Effector memory CD8-positive, alpha-beta T cell (primary cell): ENCODE results near the gene OPTC.

Experiments used
- ATAC-seq: fragments of 150-1000 bp; cut with Tn5 transposase; replicated peaks from 2 replicates; pipeline ENCODE4 v1.10.0; 2021; ENCODE audit warnings: mild to moderate bottlenecking, moderate library complexity
- DNase-seq, 3 experiments: peaks; one replicate each; pipeline ENCODE4 v3.0.0; 2021
- H3K27ac Mint-ChIP-seq, 2 donors: one replicate each; pipeline ENCODE4 v1.8.0; 2022; ENCODE audit warnings: mild to moderate bottlenecking in 2 of 2, mixed read lengths in 2 of 2, moderate library complexity in 2 of 2
- H3K27me3 Mint-ChIP-seq, 2 donors: one replicate each; pipeline ENCODE4 v1.8.0; 2022; ENCODE audit warnings: mixed read lengths in 2 of 2
- H3K36me3 Mint-ChIP-seq: one replicate; pipeline ENCODE4 v1.8.0; 2022; ENCODE audit warnings: mild to moderate bottlenecking, moderate library complexity, mixed read lengths; ENCODE audit not compliant: insufficient read depth
- H3K4me1 Mint-ChIP-seq, 2 donors: one replicate each; pipeline ENCODE4 v1.8.0; 2022; ENCODE audit warnings: low read depth in 2 of 2, mixed read lengths in 2 of 2
- H3K4me3 Mint-ChIP-seq, 2 donors: one replicate each; pipeline ENCODE4 v1.8.0; 2022; ENCODE audit warnings: mild to moderate bottlenecking in 2 of 2, mixed read lengths in 2 of 2, moderate library complexity in 2 of 2
- H3K9me3 Mint-ChIP-seq, 2 donors: one replicate each; pipeline ENCODE4 v1.8.0; 2022; ENCODE audit warnings: mixed read lengths in 2 of 2

OPTC gene

GRCh38 chr1:203558064-203558760, 64.3 kb downstream of the OPTC start:
- ATAC-seq, result no peak
- H3K27ac Mint-ChIP-seq, result no peak overlapping the region
- H3K4me1 Mint-ChIP-seq, result no peaks in the 10 kb centered on the region
- no peak for DNase-seq
- H3K9me3 Mint-ChIP-seq, result no peaks in the 10 kb centered on the region
- H3K27me3 Mint-ChIP-seq, result peaks cover 6 to 21% of the 10 kb centered on the region in 2 donors
- H3K4me3 Mint-ChIP-seq, result no peak overlapping the region
- H3K36me3 Mint-ChIP-seq, result no peaks in the 10 kb centered on the region
